ENCODE data around the gene LOXL1. TPM values are rescaled to one million over a fixed set of nuclear protein-coding genes. Genes with fewer than 3 reads are reported as not detected.

The LOXL1 gene
- polyA plus RNA-seq, 1 of the 3 experiments (the other 2 are of a cell fraction) = 50.3 TPM

GRCh38 chr15:73902121-73903020 is 23.9 kb upstream of the LOXL1 start:
- Histone ChIP-seq H3K4me1 (ENCODE audit: control insufficient read depth in 1 of 2, insufficient read depth in 2 of 2, low read depth in 1 of 2, low read length in 1 of 2) (peaks cover 19 to 24% of the 10 kb centered on the region in 2 experiments; a peak in 3 of 4 replicates), H3K9me2 (no peaks in the 10 kb centered on the region), H2AFZ (ENCODE audit: low read depth) (no peak overlapping the region), H3K27ac (ENCODE audit: low read depth in 2 of 2, low read length in 1 of 2) (no peak overlapping the region), H3K27me3 (ENCODE audit: insufficient read depth) (no peaks in the 10 kb centered on the region), H3K9ac (no peak overlapping the region), H3K9me3 (no peaks in the 10 kb centered on the region), H3K79me2 (ENCODE audit: insufficient read depth) (no peaks in the 10 kb centered on the region), H3K4me3 (ENCODE audit: low read depth in 2 of 2, low read length in 1 of 2) (no peak overlapping the region), H3F3A (replicated peaks; ENCODE audit: insufficient read depth) (no peaks in the 10 kb centered on the region), H3K4me2 (no peak overlapping the region), H4K20me1 (ENCODE audit: insufficient read depth) (no peaks in the 10 kb centered on the region), H3K36me3 (replicated peaks in 1 of 2; ENCODE audit: control insufficient read depth in 1 of 2, insufficient read depth in 2 of 2, low read length in 1 of 2) (no peaks in the 10 kb centered on the region)
- WGBS (ENCODE audit: low lambda C conversion rate) = 73% methylated on average over 9 of the region's 11 CpGs
- DNase-seq = no peak
- TF ChIP-seq CTCF (IDR thresholded peaks at IDR 0.05) = no peak
- TF ChIP-seq NRF1 (IDR thresholded peaks at IDR 0.05; ENCODE audit: low read depth, low read length) = no peak
- no peak for TF ChIP-seq FOXJ3 (CRISPR knock-in tag; IDR thresholded peaks at IDR 0.05)
- TF ChIP-seq CHD2 (IDR thresholded peaks at IDR 0.05; ENCODE audit: low read length, partially characterized antibody) = no peak
- TF ChIP-seq MAX (IDR thresholded peaks at IDR 0.05; ENCODE audit: low read depth) = no peak
- TF ChIP-seq ZBTB33 (IDR thresholded peaks at IDR 0.05; ENCODE audit: borderline replicate concordance, low read depth) = no peak
- no peak for TF ChIP-seq MXI1 (IDR thresholded peaks at IDR 0.05; ENCODE audit: low read depth, low read length)
- TF ChIP-seq TAF1 (IDR thresholded peaks at IDR 0.05; ENCODE audit: borderline replicate concordance, low read depth, low read length) = no peak
- no peak for TF ChIP-seq RXRA (IDR thresholded peaks at IDR 0.05; ENCODE audit: borderline replicate concordance, low read depth)
- no peak for TF ChIP-seq SMC3 (IDR thresholded peaks at IDR 0.05; ENCODE audit: low read depth, low read length)
- no peak for TF ChIP-seq YY1 (IDR thresholded peaks at IDR 0.05; ENCODE audit: low read depth)
- TF ChIP-seq POLR2AphosphoS5 (IDR thresholded peaks at IDR 0.05; ENCODE audit: low read depth, low read length) = no peak
- TF ChIP-seq FOSL2 (IDR thresholded peaks at IDR 0.05; ENCODE audit: borderline replicate concordance, low read depth) = no peak
- no peak for TF ChIP-seq RAD21 (IDR thresholded peaks at IDR 0.05; ENCODE audit: low read length)
- TF ChIP-seq MEF2A (IDR thresholded peaks at IDR 0.05; ENCODE audit: borderline replicate concordance, low read depth) = no peak
- TF ChIP-seq TEAD4 (IDR thresholded peaks at IDR 0.05; ENCODE audit: borderline replicate concordance, insufficient read depth) = no peak
- TF ChIP-seq JUND (IDR thresholded peaks at IDR 0.05) = no peak
- no peak for TF ChIP-seq IRF3 (IDR thresholded peaks at IDR 0.05; ENCODE audit: low read depth, low read length)
- no peak for TF ChIP-seq EP300 (IDR thresholded peaks at IDR 0.05; ENCODE audit: borderline replicate concordance in 1 of 2, low read depth in 1 of 2, low read length in 1 of 2)
- TF ChIP-seq GATA2 (CRISPR knock-in tag; IDR thresholded peaks at IDR 0.05) = no peak
- ChIA-PET CTCF (interaction anchor here (1.1 to 13.4 kb wide), 3 partner anchors 25 to 225 kb away, joined by 4 to 148 read pairs (median 5); partner anchors contain the start of gene TBC1D21), POLR2A (no interaction called here)
